Keratinocyte (primary cell): ENCODE data around the gene LACTB. TPM values are rescaled to one million over a fixed set of nuclear protein-coding genes. Genes with fewer than 3 reads are reported as not detected.

Source experiments
- DNase-seq: peaks from one replicate; pipeline ENCODE4 v3.0.0-alpha.2; 2011; ENCODE audit warnings: low read depth, missing footprints, low spot score
- FAIRE-seq: peaks from 2 replicates; lab custom pipeline; 2011; peaks lifted over from hg19 to GRCh38; lab: Jason Lieb, UNC
- H2AFZ ChIP-seq: 2 replicates; pipeline ENCODE4 v1.6.0; 2012; ENCODE audit warnings: low read length, control low read depth, inconsistent platforms; ENCODE audit not compliant: control insufficient read depth
- H3K27ac ChIP-seq: 2 replicates; pipeline ENCODE4 v1.5.1; 2011; ENCODE audit warnings: low read length; ENCODE audit not compliant: control insufficient read depth, insufficient read depth
- H3K27me3 ChIP-seq: 3 replicates; pipeline ENCODE4 v1.6.0; 2011; ENCODE audit warnings: low read length; ENCODE audit not compliant: control insufficient read depth, insufficient read depth; ENCODE audit errors: extremely low read depth
- H3K36me3 ChIP-seq, 2 experiments: 2 replicates in 1 of 2; 3 replicates in 1 of 2; pipeline ENCODE4 v1.5.1; 2011; ENCODE audit warnings: low read length in 2 of 2, mild to moderate bottlenecking in 1 of 2; ENCODE audit not compliant: control insufficient read depth in 2 of 2, insufficient read depth in 2 of 2; ENCODE audit errors: extremely low read depth in 1 of 2
- H3K4me1 ChIP-seq: 3 replicates; pipeline ENCODE4 v1.5.1; 2011; ENCODE audit warnings: low read length; ENCODE audit not compliant: control insufficient read depth, insufficient read depth; ENCODE audit errors: extremely low read depth
- H3K4me2 ChIP-seq: 3 replicates; pipeline ENCODE4 v1.6.0; 2011; ENCODE audit warnings: low read depth, low read length; ENCODE audit not compliant: control insufficient read depth, insufficient read depth; ENCODE audit errors: extremely low read depth
- H3K4me3 ChIP-seq, 3 experiments: fragments of 200-600 bp in 1 of 3; sonication (generic) in 1 of 3; 2 replicates in 2 of 3; 3 replicates in 1 of 3; pipeline ENCODE4 v1.5.1; 2011 to 2016; ENCODE audit warnings: low read length in 3 of 3, mild to moderate bottlenecking in 3 of 3, control low read depth in 2 of 3, inconsistent platforms in 1 of 3, low read depth in 1 of 3, mixed read lengths in 1 of 3, mixed run types in 1 of 3, moderate library complexity in 1 of 3; ENCODE audit not compliant: control insufficient read depth in 2 of 3, insufficient read depth in 2 of 3; ENCODE audit errors: extremely low read depth in 1 of 3
- H3K79me2 ChIP-seq: 2 replicates; pipeline ENCODE4 v1.6.0; 2012; ENCODE audit warnings: low read length; ENCODE audit not compliant: control insufficient read depth, insufficient read depth
- H3K9ac ChIP-seq: 3 replicates; pipeline ENCODE4 v1.6.0; 2011; ENCODE audit warnings: low read length; ENCODE audit not compliant: control insufficient read depth, insufficient read depth; ENCODE audit errors: extremely low read depth
- H3K9me1 ChIP-seq: 3 replicates; pipeline ENCODE4 v1.6.0; 2011; ENCODE audit warnings: low read length; ENCODE audit not compliant: control insufficient read depth, insufficient read depth; ENCODE audit errors: extremely low read depth
- H3K9me3 ChIP-seq: 2 replicates; pipeline ENCODE4 v1.5.1; 2012; ENCODE audit warnings: low read depth, low read length; ENCODE audit not compliant: control insufficient read depth
- H4K20me1 ChIP-seq: 3 replicates; pipeline ENCODE4 v1.6.0; 2011; ENCODE audit warnings: low read length; ENCODE audit not compliant: control insufficient read depth, insufficient read depth; ENCODE audit errors: extremely low read depth
- CTCF ChIP-seq, 3 experiments: IDR thresholded peaks in 1 of 3; conservative IDR thresholded peaks in 1 of 3; optimal IDR thresholded peaks in 1 of 3; 2 replicates in 2 of 3; 3 replicates in 1 of 3; pipeline versions ENCODE3 to v1.5.1; 2011; ENCODE audit warnings: low read length in 3 of 3, mild to moderate bottlenecking in 3 of 3, moderate library complexity in 2 of 3, control low read depth in 1 of 3, inconsistent platforms in 1 of 3; ENCODE audit not compliant: insufficient read depth in 2 of 3; ENCODE audit errors: extremely low read depth in 1 of 3
- EZH2 ChIP-seq: IDR thresholded peaks from one replicate; pipeline ENCODE4 v1.6.1; 2012; ENCODE audit warnings: inconsistent platforms, mild to moderate bottlenecking, low read length, moderate library complexity
- dilution Hi-C: fragments of 300-500 bp; cut with MboI; formaldehyde crosslinking; loops from one replicate; pipeline ENCODE4 v1.7.0; 2020; ENCODE audit warnings: low sequenced_read_pairs; ENCODE audit not compliant: extremely low pct_ligation_motif_present
- polyA plus RNA-seq, 5 experiments: library from polyadenylated mRNA; depleted of rRNA in 3 of 5; stranded (reverse) in 3 of 5; stranded (forward) in 1 of 5; unstranded in 1 of 5; fragments of >200 nt; gene quantifications; 1 replicate in 1 of 5; 2 replicates in 3 of 5; 3 replicates in 1 of 5; pipeline versions ENCODE4 v1.2.1 to v1.2.3, GENCODE V29; 2011 to 2012; ENCODE audit warnings: missing spikeins in 2 of 5, low read depth in 1 of 5, low replicate concordance in 1 of 5

The LACTB gene
- polyA plus RNA-seq, 1 donor (not counting 4 experiments of a cell fraction or from before 2014, with no cell fraction given) = 27.4 TPM

DNA sequence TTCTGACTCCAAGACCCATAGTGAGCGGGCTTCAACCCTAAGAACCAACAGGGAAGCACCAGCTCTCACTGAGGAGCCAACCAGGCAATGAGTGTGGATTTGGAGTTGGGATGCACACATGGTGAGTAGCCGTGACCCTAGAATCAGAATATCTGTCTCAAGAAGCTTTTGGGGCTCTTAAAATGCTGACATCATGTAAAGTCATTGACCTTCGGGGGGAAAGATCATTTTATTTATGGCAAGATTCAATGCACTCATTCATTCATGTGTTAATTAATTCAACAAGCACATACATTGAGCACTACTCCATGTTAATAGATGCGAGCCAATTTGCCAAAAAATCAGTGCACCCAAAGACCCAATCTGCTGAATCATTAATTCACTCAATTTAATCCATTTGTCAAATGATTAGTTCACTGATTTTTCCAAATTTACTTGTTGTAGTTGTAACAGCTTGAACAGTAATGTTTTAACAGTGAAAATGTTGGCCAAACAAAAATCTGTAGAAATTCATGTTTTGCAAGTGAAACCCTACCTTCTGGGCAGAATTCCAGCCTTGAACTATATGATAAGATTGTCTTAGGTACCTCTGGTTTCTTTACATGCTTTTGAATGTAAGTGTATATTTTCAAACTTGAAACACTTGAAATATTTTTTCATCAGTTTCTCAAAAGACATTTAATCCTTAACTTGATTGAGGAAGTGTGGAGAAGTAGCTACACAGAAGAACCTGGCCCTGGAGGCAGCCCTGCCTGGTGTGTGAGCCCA lies 29.8 kb upstream of the LACTB start:
- Histone ChIP-seq H3K9ac (no peak overlapping the region), H3K27ac (no peak overlapping the region), H3K79me2 (no peaks in the 10 kb centered on the region), H3K9me3 (no peaks in the 10 kb centered on the region), H3K4me2 (no peak overlapping the region), H2AFZ (no peak overlapping the region), H3K4me3 (no peak overlapping the region), H4K20me1 (no peaks in the 10 kb centered on the region), H3K9me1 (no peaks in the 10 kb centered on the region), H3K27me3 (no peaks in the 10 kb centered on the region), H3K36me3 (no peaks in the 10 kb centered on the region), H3K4me1 (no peaks in the 10 kb centered on the region)
- FAIRE-seq = no peak
- no peak for DNase-seq
- TF ChIP-seq EZH2 (no peak), CTCF (optimal IDR thresholded peaks at IDR 0.05 in 1 of 3, IDR thresholded peaks at IDR 0.05 in 1 of 3, conservative IDR thresholded peaks at IDR 0.05 in 1 of 3; ENCODE audit: extremely low read depth in 1 of 3, insufficient read depth in 2 of 3, low read length in 3 of 3) (no peak)
- dilution Hi-C loops = no loop called here

DNA sequence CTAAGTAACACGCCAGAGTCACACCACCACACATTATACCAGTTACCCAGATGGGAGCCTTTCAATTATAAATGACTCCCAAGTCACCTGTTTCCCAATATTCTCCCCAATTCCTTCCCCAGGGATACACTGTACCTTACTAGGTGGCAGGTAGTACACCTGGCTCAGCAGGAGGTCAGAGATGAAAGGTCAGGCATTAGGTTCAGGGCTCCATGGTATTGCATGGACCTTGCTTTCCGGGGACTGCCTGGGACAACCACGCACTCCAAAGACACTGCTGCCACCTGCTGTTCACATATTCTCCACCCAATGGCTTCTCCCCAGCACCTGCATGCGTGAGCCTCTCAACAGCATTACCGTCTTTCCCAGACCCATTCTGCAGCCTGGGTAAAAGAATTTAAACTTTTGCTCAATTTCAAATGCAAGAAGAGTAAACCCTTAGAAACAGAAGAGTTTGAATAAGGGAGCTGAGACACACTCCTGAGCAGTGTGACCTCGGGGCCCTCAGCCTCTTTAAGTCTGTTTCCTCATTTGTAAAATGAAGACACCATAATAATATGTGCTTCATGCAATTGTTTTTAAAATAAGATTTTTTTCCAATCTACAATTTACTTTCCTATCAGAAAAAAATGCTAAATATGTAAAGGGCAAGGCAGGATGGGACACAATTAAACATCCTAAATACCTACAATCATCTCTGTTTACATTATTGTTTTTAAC lies 28.0 kb upstream of the LACTB start:
- no peaks in the 10 kb centered on the region for H3K9me3 ChIP-seq
- DNase-seq (peak; percentile 25), FAIRE-seq (peak; percentile 82)
- no peak overlapping the region for H3K4me3 ChIP-seq
- H4K20me1 ChIP-seq = no peaks in the 10 kb centered on the region
- no peaks in the 10 kb centered on the region for H3K79me2 ChIP-seq
- no peaks in the 10 kb centered on the region for H3K36me3 ChIP-seq
- dilution Hi-C loops = no loop called here
- H3K9ac ChIP-seq = no peak overlapping the region
- no peak overlapping the region for H2AFZ ChIP-seq
- no peak overlapping the region for H3K27ac ChIP-seq
- no peaks in the 10 kb centered on the region for H3K27me3 ChIP-seq
- H3K4me1 ChIP-seq = peaks cover 3% of the 10 kb centered on the region
- H3K4me2 ChIP-seq = no peak overlapping the region
- H3K9me1 ChIP-seq = no peaks in the 10 kb centered on the region
- TF ChIP-seq CTCF (optimal IDR thresholded peaks at IDR 0.05 in 1 of 3, IDR thresholded peaks at IDR 0.05 in 1 of 3, conservative IDR thresholded peaks at IDR 0.05 in 1 of 3; ENCODE audit: extremely low read depth in 1 of 3, insufficient read depth in 2 of 3, low read length in 3 of 3) (peak; percentile 88 to 98 (median 95)), EZH2 (no peak)
